ENCODE results near the gene AHSA1.
A peak's percentile ranks its signal among the peaks of the same experiment; 100 is the strongest.

AHSA1 gene

GRCh38 chr14:77426396-77426795 is 31.5 kb upstream of the AHSA1 start:
- H3K4me3 ChIP-seq (ENCODE audit: low read length): no peak overlapping the region
- no peak for TF ChIP-seq CTCF (IDR thresholded peaks at IDR 0.05; ENCODE audit: insufficient read depth, low read depth, low read length, missing control alignments)
- DNase-seq (ENCODE audit: low read depth): peak; percentile 4

- no peak for TF ChIP-seq CTCF (IDR thresholded peaks at IDR 0.05; ENCODE audit: insufficient read depth, low read depth, low read length, missing control alignments)
- no peak overlapping the region for H3K4me3 ChIP-seq (ENCODE audit: low read length)
- DNase-seq (ENCODE audit: low read depth): no peak
These were observed 21.9 kb upstream of the AHSA1 start for GRCh38 chr14:77436042-77436441.

- H3K4me3 ChIP-seq (ENCODE audit: low read length): no peak overlapping the region
- TF ChIP-seq CTCF (IDR thresholded peaks at IDR 0.05; ENCODE audit: insufficient read depth, low read depth, low read length, missing control alignments): no peak
- DNase-seq (ENCODE audit: low read depth): no peak
These were observed 19.3 kb upstream of the AHSA1 start for GRCh38 chr14:77438596-77438995.

GRCh38 chr14:77439861-77440260 is 18.0 kb upstream of the AHSA1 start:
- TF ChIP-seq CTCF (IDR thresholded peaks at IDR 0.05; ENCODE audit: insufficient read depth, low read depth, low read length, missing control alignments): no peak
- no peak for DNase-seq (ENCODE audit: low read depth)
- no peak overlapping the region for H3K4me3 ChIP-seq (ENCODE audit: low read length)

- TF ChIP-seq CTCF (IDR thresholded peaks at IDR 0.05; ENCODE audit: insufficient read depth, low read depth, low read length, missing control alignments): no peak
- DNase-seq (ENCODE audit: low read depth): no peak
- H3K4me3 ChIP-seq (ENCODE audit: low read length): no peak overlapping the region
These were observed 15.7 kb upstream of the AHSA1 start for GRCh38 chr14:77442196-77442595.

- DNase-seq (ENCODE audit: low read depth): no peak
- peak overlapping the region; percentile 98 for H3K4me3 ChIP-seq (ENCODE audit: low read length)
- no peak for TF ChIP-seq CTCF (IDR thresholded peaks at IDR 0.05; ENCODE audit: insufficient read depth, low read depth, low read length, missing control alignments)
These were observed 1.8 kb upstream of the AHSA1 start for GRCh38 chr14:77455966-77456640.

GRCh38 chr14:77457115-77457521 is 775 bp upstream of the AHSA1 start:
- DNase-seq (ENCODE audit: low read depth): peak; percentile 44
- H3K4me3 ChIP-seq (ENCODE audit: low read length): peak overlapping the region; percentile 98
- no peak for TF ChIP-seq CTCF (IDR thresholded peaks at IDR 0.05; ENCODE audit: insufficient read depth, low read depth, low read length, missing control alignments)
